ENCODE measurements around the gene SMAD2.

The SMAD2 gene

DNA sequence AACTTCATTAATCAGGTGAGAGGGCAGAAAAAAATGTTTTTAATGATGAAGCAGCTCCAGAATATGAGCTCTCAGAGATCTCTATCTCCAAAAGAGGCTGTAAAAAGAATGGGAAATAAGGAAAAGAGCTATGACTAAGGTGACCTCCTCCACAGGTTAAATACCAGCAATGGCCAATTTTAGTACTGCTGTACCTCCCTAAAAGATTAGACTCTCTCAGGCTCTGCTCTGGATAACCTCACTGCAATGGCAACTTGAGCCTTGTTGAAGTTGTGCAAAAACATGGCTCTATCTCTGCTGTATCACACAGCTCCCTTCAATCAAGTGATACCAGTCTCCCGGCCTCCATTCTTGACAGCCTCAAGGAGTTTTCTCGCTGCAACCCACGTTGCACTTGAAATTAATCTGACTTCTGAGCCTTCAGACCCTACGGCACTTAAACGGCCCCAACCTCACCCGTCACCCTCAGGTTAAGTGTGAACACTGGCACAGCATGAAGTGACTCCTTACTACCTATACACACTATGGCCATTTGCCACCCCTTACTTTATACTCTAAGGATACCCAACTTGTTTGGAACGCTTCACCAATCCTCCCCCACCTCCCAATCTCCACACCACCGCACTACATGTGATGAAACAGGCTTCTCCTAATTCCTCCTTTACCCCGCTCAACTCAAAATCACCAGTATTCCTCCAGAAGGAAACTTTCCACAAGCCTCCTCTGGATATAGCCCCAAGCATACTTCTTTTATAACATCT is 36.3 kb downstream of the SMAD2 start:
- DNase-seq = no peak

DNA sequence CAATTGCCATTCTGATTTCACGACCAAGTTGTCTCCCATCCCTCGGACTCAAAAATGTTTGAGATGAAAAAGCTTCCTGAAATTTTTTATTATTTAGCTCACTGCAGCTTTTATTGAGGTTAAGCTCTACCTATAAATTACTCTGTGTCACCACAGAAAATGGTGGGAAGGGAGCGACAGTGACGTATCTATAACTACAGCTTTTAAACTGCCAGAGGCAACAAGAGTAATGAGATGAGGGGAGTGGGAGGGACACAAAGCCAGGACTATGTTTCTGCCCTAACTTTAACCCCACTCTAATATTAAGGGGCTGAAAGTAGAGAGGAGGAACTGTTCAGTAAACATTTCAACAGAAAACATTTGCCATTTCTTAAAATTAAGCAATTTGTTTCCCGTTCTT is 37.4 kb downstream of the SMAD2 start:
- no peak for DNase-seq

DNA sequence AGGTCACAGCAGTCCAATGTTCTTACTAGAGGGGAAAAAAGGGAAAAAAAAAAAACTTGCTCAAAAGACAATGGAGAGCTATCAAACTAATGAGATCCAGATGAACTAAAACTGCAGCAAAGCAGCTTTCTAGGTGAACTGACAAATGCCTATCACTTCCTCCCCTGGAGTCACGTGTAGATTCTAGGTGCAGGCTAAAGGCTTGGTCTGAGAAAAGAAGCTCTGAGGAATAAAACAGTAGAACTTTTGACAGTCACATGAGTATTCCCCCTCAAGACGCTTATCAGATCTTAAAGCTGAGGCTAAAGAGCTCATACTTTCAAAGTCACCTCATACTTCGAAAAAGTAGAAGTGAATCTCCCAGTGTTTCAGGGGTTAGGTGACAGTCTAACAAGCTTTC is 42.3 kb downstream of the SMAD2 start:
- DNase-seq = no peak

DNA sequence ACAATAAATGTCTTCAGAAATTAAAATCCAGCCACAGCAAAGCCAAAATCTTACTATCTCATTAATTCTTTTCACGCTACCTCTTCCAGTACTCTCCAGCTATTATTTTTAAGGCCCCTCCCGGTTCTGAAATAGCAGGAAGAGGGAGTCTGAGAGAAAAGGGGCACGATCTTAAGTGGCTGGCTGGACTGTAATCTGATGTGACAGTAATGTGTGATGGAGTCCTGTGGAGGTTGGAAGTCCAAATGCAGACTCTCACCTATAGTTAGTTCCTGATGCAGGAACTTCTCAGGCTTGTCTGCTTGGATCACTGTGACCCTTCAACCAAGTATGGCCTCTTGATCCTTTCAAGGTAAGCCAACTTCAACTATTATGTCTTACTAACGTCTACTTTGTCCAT is 43.2 kb downstream of the SMAD2 start:
- DNase-seq = no peak

DNA sequence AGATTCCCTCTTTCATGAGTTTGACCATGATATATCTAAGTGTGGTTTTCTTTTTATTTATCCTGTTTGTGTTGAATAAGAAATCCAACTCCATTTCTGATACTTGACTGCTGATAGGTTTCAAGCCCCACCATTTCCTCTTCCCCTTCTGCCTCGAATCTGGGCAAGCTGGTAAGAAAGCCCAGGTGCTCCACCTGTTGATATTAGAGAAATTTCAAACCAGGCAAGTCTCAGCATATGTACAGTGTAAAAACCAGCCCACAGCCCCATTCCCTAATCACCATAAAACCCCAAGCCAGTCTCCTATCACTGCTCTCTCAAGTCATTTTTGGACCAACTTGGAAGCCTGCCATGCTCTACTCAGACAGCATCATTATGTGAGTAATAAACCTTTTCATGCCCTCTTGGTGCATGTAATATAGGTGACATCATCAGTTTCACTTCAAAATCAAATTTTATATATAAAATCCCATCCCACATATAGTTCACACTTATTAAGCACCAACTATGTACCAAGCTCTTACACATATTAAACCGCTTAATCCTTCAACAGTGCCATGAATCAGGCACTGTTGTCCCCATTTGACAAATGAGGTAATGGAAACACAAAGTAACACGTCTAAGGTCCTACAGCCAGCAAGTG is 46.6 kb downstream of the SMAD2 start:
- no peak for DNase-seq

DNA sequence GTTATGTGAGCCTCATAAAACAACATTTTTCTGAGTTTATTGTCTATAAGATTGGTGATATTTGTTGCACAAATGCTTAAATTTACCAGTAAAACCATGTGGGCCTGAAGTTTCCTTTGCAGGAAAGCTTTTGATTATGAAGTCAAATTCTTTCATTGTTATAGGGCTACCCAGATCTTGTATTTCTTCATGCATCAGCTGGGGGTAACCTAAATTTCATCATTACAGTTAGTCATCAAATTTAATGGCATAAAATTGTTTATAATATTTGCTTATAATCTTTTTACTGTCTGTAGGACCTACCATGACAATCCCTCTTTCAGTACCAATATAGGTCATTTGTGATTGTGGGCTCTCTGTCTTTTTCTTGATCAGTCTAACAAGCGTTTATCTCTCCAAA is 47.8 kb downstream of the SMAD2 start:
- DNase-seq = no peak

DNA sequence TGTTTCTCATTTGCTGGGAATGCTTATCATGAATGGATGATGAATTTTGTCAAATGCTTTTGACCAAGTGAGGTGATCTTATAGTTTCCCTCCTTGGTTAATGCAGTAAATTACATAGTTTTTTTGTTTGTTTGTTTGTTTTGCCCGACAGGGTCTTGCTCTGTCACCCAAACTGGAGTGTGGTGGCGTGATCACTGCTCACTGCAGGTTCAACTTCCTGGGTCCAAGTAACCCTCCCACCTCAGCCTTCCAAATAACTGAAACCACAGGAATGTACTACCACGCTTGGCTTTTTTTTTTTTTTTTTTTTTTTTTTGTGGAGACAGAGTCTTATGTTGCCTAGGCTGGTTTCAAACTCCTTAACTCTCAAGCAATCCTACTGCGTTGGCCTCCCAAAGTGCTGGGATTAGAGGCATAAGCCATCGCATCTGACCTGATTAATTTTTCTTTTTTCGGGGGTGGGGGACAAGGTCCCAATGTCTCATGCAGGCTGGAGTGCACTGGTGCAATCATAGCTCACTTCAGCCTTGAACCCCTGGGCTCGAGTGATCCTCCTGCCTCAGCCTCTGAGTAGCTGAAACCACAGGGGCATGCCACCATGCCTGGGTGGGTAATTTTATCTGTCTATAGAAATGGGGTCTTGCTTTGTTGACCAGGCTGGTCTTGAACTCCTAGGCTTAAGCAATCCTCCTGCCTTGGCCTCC is 48.6 kb downstream of the SMAD2 start:
- DNase-seq = no peak

DNA sequence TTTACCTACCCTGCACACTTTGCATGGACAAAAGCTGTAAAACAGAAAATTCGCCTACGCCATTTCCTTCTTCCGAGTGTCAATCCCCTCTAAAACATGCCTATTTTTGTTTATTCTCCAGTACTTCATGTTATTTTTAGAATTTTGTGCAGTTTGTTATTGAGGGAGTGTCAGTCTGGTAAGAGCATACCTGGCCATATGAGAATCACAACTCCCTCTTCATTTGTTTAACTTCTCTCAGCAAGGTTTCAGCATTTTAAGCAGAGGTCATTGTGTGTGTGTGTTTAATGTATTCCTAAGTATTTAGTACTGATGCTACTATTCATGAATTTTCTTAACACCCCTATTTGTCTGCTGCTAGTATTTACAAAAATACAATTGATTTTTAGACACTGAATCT is 49.4 kb downstream of the SMAD2 start:
- DNase-seq = no peak

DNA sequence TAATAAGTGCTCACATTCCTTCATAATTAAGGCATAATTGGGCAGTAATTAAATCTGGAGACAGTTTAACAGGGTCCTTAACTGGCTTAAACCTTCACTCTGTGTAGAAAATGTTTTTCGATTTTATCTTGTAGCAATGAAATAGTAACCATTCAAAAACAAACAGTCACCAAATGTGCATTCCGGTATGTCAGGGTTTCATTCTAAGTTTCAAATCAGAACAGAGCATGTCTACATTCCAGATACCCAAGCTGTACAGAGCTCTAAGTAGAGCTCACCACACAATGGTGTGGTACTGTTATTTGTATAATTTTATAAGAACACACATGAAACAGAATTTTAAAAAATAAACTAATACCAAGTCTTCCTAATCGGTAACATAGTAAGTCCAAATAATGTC is 52.6 kb downstream of the SMAD2 start:
- DNase-seq = no peak

- DNase-seq = no peak
Measured at GRCh38 chr18:47876813-47877212, 53.6 kb downstream of the SMAD2 start.

- DNase-seq = no peak
Measured at GRCh38 chr18:47873625-47874024, 56.8 kb downstream of the SMAD2 start.

DNA sequence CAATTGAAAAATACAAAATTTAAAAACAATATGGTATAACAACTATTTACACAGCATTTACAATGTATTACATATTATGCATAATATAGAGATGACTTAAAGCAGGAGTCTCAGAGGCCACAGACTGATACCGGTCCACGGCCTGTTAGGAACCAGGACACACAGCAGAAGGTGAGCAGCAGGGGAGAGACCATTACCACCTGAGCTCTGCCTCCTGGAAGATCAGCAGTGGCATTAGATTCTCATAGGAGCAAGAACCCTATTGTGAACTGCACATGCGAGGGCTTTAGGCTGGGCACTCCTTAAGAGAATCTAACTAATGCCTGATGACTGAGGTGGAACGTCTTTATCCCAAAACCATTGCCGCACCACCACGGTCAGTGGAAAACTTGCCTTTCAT is 58.0 kb downstream of the SMAD2 start:
- DNase-seq = no peak

- DNase-seq = no peak
Measured at GRCh38 chr18:47871288-47871687, 59.2 kb downstream of the SMAD2 start.

DNA sequence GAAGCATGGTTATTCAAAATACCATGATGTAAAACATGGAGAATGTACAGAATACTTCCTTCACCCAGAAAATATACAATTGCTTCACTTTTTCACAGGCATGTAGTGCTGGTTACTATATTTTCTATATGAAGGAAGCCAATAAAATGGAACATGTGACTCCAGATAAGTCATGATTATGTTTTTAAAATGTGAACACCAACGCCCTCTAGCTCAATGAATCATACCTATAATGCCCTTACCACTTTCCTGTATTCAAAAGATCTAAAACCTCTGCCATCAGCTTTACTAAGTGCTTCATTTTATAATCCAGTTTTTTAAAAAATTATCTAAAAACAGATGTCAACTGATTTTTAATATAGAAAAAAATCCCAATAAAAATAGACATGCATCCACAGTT is 59.9 kb downstream of the SMAD2 start:
- no peak for DNase-seq

DNA sequence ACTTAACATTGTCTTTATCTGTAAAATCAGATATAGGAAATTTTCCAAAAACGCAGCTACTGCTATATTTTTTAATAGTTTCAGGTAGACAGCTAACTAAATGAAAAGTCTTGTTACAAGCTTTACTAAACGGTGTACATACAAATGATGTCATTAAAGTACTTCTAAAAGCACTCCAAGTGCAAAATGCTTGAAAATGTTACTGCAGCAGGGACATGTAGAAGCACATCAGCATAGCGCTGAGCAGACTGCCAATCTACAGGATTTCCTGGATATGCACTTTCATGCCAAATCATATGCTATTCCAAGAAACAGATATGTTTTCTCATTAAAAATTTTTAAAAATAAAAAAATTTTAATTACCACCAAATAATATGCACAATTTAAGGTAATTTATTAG is 61.7 kb downstream of the SMAD2 start:
- DNase-seq = no peak

GRCh38 chr18:47865183-47865582 is 65.3 kb downstream of the SMAD2 start:
- no peak for DNase-seq

GRCh38 chr18:47863041-47863440 is 67.4 kb downstream of the SMAD2 start:
- no peak for DNase-seq

DNA sequence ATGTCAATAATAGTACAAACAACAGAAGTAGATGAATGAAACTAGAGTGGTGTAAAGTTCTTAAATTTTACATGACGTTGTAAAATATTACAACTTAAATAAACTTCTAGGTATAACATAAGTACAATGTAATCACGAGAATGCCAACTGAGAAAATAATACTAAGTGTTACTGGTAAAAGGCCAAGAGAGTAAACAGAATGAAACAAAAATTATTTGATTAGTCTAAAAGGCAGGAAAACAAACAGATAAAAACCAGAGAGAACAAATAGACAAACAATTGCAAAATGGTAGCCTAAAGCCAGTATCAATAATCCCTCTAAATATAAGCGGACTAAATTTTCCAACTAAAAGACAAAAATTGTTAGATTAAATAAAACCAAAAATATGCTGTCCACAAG is 71.9 kb downstream of the SMAD2 start:
- no peak for DNase-seq

GRCh38 chr18:47847635-47848034 is 82.8 kb downstream of the SMAD2 start:
- DNase-seq = no peak

GRCh38 chr18:47846431-47846830 is 84.0 kb downstream of the SMAD2 start:
- DNase-seq = no peak

DNA sequence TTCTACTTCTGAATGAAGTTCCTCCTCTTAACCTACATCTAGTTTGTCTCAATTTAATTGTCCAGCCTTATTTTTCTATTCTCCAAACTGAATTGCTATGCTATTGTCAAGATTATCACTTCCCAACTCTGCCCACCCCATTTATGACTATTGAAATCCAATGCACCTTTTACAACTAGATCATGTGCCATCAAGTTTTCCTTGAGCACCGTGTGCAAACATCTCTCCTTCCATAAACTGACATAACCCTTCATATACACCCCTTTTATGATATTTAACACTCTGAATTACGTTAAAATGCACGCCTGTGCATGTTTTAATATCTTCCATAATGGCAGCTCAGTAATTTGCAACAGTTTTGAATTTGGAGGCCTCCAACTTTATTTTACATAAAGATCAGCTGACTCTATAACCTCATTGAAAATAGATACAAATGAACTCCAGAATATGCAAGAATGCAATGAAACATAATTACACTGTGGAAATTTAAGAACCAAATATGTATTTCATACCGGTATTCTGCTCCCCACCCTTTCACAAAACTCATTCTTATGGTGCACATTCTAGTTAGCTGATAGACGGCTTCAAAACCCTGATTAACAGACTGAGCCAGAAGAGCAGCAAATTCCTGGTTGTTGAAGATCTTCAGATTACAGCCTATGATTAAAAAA is 85.5 kb downstream of the SMAD2 start:
- no peak for DNase-seq

DNA sequence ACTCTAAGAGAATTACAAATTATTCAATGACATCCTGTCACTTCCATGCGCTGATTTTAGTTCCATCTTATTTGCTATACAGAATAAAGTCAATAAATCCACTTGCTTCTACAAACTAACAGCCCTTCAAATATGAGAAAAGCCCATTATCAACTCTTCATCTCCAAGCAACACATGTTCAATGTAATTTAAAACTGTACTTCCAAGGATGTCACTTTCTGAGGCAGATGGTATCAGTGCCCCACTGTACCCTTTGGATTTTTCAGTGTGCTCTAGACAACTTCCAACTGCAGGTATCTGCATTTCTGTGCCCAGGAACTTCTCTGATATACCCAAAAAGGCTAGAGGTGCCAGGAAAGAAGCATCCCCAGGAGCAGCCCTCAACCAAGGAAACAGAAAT is 87.6 kb downstream of the SMAD2 start:
- DNase-seq = no peak

DNA sequence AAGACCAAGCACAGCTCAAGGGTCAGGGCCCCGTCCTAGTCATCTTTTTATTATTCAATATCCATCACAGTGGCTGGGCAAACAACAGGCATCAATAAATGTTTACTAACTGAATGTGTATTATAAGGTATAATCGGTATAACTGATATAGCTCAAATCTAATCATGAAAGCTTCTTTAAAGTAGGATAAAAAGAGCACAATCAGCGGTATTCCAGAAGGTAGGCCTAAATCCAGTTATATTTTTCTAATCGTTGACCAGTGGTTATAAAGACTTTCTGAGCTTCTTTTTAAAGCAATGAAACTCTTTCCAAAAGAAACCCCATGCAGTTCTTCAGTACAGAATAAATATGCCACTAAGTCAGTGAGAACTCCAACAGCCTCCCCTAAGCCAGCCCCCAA is 92.1 kb downstream of the SMAD2 start:
- DNase-seq = no peak

DNA sequence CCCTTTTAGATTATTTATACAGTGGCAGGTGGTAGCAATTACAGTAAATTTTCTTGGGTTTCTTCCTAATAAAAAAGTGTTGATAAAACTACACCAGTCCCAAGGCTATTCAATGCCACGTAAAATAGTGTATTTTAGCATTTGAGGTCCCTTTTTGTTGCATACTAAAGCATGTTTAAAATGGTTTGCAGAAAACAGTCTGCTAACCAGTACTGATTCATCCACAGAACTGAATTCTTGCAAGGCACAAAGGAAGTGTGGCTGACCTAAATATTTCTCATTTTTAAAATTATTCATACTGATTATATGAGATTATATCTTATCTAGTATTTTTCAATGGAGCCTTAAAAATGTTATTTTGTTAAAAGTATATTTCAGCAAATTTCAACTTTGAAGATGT is 98.1 kb downstream of the SMAD2 start:
- DNase-seq = no peak

All from NCI-H1092 (cell line).